Measurements from ENCODE around the gene SALL4.
"Not testable (repeated sequence)": the region's sequence is repeated elsewhere in the genome, so short reads cannot be mapped to it uniquely, and the experiment has no call there.

The SALL4 gene

DNA sequence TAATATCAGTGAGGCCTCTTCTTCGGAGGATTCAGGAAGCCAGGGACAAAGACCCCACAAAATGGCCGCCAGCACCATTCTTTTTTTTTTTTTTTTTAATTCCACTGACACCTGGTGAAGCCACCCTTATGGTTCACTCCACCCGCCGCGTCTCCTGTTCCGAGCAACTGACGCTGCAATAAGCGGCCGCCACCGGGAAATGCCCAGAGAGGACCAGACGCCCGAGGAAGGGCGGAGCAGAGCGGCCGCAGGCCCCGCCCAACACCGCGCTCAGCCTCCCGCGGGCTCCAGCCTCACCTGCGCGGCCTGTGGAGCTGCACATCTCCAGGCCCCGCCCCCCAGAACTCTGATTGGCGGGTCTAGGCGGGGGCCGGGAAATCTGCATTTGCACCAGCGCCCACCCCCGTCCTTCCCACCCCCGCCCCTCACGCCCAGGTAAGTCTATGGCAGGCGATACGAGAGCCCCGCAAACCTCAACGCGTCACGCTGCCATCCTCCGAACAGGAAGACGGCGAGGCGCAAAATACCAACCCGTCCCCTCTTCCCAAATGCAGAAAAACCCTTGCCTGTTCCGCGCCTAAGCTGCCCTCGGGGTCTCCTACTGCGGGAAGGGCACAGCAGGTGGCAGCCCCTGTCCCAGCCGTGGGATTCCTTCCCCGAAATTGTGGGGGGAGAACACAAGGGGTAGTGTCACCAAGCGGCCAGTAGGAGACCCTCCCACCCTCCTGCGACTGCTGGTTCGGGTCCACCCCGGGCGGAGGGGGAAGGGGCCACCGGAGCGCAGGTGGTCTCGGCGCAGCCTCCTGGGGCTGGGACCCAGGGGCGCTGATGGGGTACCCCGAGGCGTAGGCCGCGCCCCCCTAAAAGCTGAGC lies 35.1 kb downstream of the SALL4 start:
- DNase-seq (ENCODE audit: low read depth, low spot score): no peak

DNA sequence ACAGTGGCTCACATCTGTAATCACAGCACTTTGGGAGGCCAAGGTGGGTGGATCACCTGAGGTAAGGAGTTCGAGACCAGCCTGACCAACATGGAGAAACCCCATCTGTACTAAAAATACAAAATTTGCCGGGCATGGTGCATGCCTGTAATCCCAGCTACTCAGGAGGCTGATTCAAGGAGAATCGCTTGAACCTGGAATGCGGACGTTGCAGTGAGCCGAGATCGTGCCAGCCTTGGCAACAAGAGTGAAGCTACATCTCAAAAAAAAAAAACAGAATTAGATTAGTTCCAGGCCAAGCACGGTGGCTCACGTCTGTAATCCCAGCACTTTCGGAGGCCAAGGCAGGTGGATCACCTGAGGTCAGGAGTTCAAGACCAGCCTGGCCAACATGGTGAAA lies 36.9 kb downstream of the SALL4 start:
- not testable (repeated sequence) for DNase-seq (ENCODE audit: low read depth, low spot score)

DNA sequence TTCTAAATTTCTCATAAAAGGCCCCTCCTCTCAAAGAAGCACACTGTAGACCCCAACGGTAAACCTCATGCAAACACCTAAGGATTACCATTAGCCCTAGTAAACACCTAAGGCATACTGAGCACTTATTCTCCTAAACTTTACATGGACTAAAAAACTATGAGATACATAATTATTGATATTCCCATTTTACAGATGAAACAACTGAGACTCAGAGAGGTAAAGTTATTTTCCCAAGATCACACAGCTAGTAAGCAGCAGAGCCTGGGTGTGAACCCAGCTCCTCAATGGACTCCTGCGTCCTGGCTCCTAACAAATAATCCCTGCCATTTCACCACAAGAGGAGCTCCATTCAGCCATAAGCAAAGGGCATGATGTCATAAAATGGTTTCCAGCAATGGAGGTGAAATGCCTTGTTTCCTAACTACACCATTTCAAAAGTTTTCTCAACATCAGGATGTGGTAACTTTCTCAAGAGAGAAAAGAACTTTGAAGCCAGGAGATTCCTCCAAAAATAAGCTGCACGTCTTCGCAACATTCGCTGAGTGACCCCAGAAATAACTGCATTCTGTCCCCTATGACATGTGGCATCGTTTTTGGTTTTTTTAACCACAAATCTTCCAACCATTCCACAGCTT lies 38.2 kb downstream of the SALL4 start:
- DNase-seq (ENCODE audit: low read depth, low spot score): no peak

DNA sequence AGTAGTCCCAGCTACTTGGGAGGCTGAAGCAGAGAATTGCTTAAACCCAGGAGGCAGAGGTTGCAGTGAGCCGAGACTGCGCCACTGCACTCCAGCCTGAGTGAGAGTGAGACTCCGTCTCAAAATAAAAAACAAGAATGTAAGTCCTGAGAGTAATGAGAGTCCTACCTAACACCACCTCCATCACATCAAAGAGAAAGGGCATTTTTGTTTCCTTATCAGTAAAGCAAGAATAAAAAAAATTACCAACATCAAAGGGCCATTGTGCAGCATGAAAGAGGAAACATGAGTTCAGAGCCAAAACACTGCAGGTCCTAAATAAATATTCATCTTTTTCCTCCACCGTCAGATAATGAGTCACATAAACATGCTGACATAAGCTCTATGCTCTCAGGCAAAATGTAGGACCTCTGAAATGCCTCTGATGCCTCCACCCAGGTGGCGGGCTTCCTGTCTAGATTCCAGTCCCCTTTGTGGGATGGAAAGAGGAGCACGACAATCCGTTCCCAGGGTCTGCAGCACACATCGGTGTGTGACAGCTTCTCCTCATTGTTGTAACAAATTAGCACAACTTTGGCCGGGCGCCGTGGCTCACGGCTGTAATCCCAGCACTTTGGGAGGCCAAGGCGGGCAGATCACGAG lies 41.3 kb downstream of the SALL4 start:
- no peak for DNase-seq (ENCODE audit: low read depth, low spot score)

DNA sequence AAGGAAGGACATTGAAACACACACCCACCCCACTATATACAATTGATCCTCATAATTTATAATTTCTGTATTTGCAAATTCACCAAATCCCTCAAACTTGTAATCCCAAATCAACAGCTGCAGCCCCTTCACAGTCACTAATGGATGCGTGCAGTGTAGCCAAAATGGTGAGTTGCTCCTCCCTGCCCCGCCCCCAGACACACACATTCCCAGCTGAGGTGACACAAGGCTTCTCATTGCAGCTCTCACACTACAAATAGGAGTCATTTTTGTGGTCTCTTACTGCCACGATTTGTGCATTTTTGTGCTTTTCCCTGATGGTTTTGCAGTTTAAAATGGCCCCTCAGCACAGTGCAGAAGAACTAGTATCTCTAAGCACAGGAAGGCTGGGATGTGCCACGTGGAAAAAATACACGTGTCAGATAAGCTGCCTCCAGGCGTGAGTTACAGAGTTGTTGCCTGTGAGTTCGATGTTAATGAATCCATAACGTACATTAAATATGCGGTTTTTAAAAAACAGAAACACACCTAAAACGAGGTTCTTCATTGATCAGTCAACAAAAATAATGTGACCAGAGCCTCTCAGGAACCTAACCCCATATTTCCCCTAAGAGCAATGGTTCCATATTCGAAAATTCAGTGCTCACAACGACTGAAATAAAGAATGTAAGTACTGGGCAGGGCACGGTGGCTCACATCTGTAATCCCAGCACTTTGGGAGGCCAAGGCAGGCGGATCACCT lies 42.4 kb downstream of the SALL4 start:
- no peak for DNase-seq (ENCODE audit: low read depth, low spot score)

DNA sequence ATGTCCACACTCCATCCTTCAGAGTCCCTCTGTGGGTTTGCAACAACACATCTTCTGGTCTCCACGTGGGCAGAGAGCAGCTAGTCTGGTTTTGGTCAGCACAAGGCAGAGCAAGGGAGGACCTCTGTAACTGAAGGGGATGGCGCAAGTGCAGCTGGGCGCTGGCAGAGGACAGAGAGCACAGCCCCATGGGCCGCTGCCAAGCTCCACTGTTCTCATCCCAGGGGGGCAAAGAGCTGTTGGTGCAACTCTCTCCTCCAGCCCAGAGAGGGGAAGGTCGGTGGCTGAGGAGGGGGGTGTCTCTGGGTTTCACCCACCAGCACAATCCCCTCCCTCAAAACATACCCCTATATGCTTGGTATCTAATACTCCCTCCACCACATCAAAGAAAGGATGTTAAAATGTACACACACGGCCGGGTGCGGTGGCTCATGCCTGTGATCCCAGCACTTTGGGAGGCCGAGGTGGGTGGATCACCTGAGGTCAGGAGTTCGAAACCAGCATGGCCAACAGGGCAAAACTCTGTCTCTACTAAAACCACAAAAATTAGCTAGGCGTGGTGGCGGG lies 43.3 kb downstream of the SALL4 start:
- DNase-seq (ENCODE audit: low read depth, low spot score): no peak

DNA sequence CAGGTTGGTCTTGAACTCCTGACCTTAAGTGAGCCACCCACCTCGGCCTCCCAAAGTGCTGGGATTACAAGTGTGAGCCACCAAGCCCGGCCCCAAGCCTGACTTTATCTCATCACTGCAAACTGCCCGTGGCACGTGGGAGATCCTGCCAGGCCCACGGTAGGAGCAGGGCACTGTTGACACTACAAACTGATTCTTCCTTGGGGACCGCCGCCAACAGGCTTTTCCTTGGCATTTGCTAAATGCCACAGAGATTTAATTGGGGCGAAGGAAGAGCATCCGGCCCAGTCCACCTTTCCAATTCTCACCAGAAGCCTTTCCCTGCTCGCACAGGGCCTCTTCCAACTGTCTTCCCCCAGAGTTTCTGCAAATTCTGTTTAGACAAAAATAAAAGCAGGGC lies 45.1 kb downstream of the SALL4 start:
- DNase-seq (ENCODE audit: low read depth, low spot score): no peak

DNA sequence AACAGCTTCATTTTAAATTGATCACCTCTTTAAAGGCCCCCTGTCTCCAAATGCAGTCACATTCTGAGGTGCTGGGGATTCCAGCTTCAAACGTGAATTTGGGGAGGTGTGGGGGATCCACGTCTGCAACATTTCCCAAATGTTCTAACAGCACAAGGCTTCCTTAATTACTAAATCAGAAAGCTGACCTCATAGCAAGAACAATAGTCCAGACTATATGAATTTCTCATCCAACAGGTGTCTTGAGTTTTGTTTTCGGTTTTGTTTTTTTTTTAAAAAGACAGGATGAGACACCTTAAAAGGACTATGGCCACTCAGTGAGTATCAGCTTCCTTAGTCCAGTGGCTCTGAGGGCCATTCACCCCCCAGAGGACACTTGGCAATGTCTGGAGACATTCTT lies 45.7 kb downstream of the SALL4 start:
- DNase-seq (ENCODE audit: low read depth, low spot score): no peak

DNA sequence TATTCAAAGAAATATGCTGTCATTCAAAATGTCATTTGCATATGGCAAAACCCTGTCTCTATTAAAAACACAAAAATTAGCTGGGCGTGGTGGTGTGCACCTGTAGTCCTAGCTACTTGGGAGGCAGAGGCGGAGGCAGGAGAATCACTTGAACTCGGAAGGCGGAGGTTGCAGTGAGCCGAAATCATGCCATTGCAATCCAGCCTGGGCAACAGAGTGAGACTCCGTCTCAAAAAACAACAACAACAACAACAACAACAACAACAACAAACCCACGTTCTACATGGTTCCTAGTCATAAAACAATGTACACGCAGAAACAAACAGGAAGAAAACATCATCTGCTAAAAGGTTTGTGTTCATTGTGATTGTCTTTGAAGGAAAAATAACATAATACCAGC lies 49.1 kb downstream of the SALL4 start:
- not testable (repeated sequence) for DNase-seq (ENCODE audit: low read depth, low spot score)

DNA sequence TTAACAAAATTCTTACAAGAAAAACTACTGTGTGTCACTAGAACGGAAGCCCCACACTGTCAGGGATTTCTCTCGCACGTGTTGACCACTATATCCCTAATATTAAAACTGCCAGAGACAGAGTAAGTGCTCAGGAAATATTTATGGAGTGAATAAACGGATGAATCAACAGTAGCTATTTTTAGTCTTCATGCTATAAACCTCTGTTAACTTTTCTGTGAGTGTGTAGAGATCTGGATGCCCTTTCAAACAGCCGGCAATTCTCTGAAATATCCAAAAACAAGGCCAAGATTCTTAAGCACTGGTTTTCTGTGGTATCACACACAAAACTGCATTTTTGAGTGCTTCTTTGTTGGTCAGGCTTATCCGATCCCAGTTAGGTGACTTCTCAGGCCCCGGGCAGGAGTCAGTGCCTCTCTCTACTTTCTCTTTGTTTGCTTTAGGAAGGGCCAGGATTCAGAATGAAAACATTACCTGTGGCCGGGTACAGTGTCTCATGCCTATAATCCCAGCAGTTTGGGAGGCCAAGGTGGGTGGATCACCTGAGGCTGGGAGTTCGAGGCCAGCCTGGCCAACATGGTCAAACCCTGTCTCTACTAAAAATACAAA lies 49.9 kb downstream of the SALL4 start:
- DNase-seq (ENCODE audit: low read depth, low spot score): no peak

DNA sequence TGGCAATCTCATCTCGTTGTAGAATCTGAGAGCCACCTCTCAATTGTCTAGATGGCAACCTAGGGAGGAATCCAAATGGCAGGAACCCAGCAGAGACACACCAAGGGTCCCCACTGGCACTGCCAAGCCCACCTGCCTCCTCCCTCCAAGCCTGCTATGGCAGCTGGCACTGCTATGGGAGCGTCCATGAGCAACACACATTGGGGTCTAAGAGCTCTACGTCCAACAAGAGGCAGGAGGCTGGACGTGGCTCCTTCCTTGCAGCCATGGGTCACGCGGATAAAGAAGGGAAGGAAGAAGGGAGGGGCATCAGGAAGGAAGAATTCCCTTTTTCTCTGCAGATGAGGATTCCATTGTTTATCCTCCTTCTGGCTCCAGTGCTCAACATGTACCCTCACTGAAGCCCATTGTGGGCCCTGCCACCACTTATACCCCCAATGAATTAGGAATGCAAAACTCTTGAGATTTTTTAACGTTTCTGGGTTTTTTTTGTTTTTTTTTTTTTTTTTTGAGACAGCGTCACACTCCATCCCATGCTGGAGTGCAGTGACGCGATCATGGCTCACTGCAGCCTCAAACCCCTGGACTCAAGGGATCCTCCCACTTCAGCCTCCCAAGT lies 51.4 kb downstream of the SALL4 start:
- no peak for DNase-seq (ENCODE audit: low read depth, low spot score)

DNA sequence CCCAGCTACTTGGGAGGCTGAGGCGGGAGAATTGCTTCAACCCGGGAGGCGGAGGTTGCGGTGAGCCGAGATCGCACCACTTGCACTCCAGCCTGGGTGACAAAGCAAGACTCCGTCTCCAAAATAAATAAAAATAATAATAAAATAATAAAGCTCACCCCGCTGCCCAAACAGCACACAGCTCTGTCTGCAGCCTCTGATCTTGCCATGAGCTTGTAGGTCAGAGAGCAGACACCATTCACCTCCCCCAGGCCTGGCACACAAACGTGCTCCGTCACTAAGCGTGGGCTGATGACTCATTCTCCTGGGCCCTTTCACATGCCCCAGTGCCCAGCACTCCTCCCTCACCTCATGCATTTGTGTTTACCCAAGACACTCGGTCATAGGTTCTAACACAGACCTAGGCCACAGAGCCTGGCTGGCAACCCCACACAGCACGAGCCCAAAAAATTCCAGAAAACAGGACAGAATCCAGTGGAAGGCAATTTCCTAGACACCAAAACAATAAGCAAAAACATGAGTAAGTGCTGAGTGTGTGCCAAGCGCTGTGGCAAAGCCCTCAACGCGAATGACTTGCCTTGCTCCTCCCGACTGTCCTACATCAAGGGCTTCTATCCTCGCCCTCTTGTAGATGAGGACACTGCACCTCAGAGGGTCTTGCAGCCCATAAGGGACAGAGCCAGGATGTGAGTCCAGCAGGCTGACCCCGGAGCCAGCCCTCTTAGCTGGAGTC lies 52.1 kb downstream of the SALL4 start:
- DNase-seq (ENCODE audit: low read depth, low spot score): no peak

DNA sequence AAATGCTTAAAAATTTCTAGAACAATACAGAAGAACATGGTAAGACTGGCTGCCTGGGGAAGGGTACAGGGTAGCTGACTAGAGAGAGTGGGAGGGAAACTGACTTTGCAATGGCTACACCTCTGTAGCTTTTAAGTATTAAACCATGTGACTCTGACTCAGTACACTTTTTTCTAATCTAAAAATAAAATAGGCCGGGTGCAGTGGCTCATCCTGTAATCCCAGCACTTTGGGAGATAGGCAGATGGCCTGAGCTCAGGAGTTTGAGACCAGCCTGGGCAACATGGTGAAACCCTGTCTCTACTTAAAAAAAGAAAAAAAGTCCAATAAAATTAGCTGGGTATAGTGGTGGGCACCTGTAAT lies 52.7 kb downstream of the SALL4 start:
- no peak for DNase-seq (ENCODE audit: low read depth, low spot score)

DNA sequence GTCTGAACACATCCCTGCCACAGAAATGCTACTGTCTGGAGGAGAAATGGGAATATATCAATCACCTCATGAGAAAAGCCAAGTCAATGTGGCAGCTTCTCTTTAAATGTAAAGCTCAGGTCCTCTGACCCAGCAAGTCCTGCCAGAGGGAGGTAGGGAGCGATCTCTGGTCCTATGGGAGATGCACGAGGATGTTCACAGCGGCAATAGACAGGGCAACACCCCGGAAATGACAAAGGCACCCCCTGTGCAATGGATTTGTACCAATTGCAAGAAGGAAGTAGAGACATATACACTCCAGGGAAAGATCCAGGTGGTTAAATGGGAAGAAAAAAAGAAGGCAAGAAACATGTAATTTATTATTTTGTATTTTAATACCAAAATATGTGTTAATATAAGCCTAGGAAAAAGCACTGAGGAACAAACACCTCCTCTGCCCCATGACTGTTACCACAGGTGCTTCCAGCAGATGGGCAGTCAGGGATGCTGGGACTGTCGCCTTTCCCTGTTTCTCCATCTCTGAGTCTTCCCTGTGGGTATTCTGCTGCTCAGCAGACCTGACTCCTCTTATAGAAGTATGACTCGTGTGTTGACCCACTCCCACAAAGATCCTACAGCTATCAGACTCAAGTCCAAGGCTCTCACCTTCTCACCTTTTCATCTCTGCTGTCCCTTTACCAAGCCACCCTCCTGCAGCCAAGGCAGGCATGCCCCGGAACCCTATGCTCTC lies 55.0 kb downstream of the SALL4 start:
- DNase-seq (ENCODE audit: low read depth, low spot score): no peak

DNA sequence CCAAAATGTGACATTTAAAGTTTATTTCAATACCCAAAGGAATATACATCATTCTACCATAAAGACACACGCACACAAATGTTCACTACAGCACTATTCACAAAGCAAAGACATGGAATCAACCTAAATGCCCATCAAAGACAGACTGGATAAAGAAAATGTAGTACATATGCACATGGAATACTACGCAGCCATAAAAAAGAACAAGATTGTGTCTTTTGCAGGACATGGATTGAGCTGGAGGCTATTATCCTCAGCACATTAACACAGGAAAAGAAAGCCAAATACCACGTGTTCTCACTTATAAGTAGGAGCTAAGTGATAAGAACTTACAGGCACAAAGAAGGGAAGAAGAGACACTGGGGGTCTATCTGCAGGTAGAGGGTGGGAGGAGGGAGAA lies 56.5 kb downstream of the SALL4 start:
- no peak for DNase-seq (ENCODE audit: low read depth, low spot score)

DNA sequence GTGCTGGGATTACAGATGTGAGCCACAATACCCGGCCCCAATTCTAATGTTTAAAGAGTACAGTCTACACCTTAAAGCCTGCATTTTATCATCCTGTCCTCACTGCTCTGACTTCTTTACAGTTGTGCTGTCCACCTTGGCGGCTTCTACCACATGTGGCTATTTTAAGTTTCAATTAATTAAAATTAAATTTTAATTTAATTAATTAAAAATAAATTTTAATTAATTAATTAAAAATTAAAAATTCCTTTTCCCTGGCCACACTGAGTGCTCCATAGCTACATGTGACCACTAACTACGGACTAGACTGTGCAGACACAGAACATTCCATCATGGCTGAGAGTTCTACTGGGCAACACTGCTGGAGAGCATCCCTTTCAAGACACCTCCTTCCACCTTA lies 61.5 kb downstream of the SALL4 start:
- no peak for DNase-seq (ENCODE audit: low read depth, low spot score)

DNA sequence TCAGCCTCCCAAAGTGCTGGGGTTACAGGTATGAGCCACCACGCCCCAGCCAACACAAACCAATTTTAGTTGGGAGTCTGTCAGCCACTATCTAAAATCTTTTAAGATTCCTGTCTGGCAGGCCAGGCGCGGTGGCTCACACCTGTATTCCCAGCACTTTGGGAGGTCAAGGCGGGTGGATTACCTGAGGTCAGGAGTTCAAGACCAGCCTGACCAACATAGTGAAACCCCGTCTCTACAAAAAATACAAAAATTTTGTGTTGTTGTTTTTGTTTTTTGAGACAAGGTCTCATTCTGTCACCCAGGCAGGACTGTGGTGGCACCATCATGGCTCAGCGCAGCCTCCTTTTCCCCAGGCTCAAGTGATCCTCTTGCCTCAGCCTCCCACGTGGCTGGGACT lies 62.0 kb downstream of the SALL4 start:
- DNase-seq (ENCODE audit: low read depth, low spot score): not testable (repeated sequence)

DNA sequence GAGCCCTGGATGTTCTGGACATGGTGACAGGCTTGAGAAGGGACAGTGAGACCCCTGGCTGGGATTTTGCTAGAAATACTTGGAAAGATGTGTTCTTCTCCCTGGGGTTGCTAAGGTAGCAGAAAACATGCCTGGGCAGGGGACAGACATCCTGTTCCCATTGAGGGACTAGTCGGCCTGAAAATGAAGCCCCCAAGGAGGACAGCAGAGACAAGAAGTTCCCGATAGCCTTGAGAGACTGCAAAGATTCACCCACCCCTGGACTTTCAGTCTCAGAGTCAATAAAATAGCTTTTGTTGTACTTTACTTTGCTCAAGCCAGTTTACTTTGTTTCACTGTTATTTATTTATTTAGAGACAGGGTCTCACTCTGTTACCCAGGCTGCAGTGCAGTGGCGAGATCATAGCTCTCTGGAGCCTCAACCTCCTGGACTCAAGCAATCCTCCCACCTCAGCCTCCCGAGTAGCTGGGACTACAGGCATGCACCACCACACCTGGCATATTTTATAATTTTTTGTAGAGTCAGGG lies 62.5 kb downstream of the SALL4 start:
- no peak for DNase-seq (ENCODE audit: low read depth, low spot score)

DNA sequence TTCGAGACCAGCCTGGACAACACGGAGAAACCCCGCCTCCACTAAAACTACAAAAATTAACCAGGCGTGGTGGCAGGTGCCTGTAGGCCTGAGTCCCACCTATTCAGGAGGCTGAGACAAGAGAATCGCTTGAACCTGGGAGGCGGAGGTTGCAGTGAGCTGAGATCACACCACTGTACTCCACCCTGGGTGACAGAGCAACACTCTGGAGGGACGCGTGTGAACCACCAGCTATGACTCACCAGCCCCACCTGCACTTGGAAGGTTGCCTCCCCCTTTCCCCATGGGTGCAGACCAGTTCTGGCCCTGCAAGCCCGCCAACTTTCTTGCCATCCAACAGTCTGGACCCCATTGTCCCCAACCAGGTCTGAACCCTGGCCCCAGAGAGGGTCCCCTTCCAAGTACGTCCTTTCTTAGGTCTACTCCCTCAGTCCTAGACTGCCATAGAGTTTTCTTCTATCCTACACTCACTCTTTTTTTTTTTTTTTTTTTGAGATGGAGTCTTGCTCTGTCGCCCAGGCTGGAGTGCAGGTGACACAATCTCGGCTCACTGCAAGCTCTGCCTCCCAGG lies 63.4 kb downstream of the SALL4 start:
- no peak for DNase-seq (ENCODE audit: low read depth, low spot score)
